Neuronal stem cell (in vitro differentiated cells): ENCODE measurements around the gene SLC38A10.

Experiments
- DNase-seq: peaks from one replicate; pipeline ENCODE4 v3.0.0-alpha.2; 2013; ENCODE audit warnings: low spot score
- H2AFZ ChIP-seq: one replicate; pipeline ENCODE4 v1.6.1; 2013; ENCODE audit warnings: mild to moderate bottlenecking, low read length, inconsistent platforms
- H2AK5ac ChIP-seq: 2 replicates; pipeline ENCODE4 v1.6.1; 2013; ENCODE audit warnings: low read depth, mild to moderate bottlenecking, inconsistent platforms, low read length, moderate library complexity, mixed read lengths
- H2BK120ac ChIP-seq: 2 replicates; pipeline ENCODE4 v1.6.1; 2013; ENCODE audit warnings: low read depth, mild to moderate bottlenecking, inconsistent platforms, low read length, moderate library complexity, mixed read lengths
- H2BK12ac ChIP-seq: one replicate; pipeline ENCODE4 v1.6.1; 2013; ENCODE audit warnings: low read length, inconsistent platforms
- H2BK15ac ChIP-seq: 2 replicates; pipeline ENCODE4 v1.6.1; 2013; ENCODE audit warnings: mild to moderate bottlenecking, low read length, inconsistent platforms, mixed read lengths
- H2BK5ac ChIP-seq: one replicate; pipeline ENCODE4 v1.6.1; 2013; ENCODE audit warnings: inconsistent platforms, mild to moderate bottlenecking, low read length, moderate library complexity
- H3K14ac ChIP-seq: one replicate; pipeline ENCODE4 v1.6.1; 2013; ENCODE audit warnings: low read length, inconsistent platforms
- H3K18ac ChIP-seq: 2 replicates; pipeline ENCODE4 v1.6.1; 2013; ENCODE audit warnings: low read length, inconsistent platforms
- H3K23ac ChIP-seq: 2 replicates; pipeline ENCODE4 v1.6.1; 2013; ENCODE audit warnings: low read depth, mild to moderate bottlenecking, mixed read lengths, low read length, inconsistent platforms; ENCODE audit not compliant: poor library complexity
- H3K27ac ChIP-seq: replicated peaks from 3 replicates; pipeline ENCODE4 v1.5.1; 2013; ENCODE audit warnings: low read length, inconsistent platforms
- H3K27me3 ChIP-seq, 3 experiments: 2 replicates each; pipeline ENCODE4 v1.6.1; 2013; ENCODE audit warnings: low read length in 3 of 3, mild to moderate bottlenecking in 2 of 3, inconsistent platforms in 1 of 3, low read depth in 1 of 3, mixed read lengths in 1 of 3, moderate library complexity in 1 of 3; ENCODE audit not compliant: control insufficient read depth in 3 of 3, insufficient read depth in 3 of 3
- H3K36me3 ChIP-seq, 2 donors: replicated peaks in 1 of 2; 2 replicates each; pipeline ENCODE4 v1.6.1; 2013; ENCODE audit warnings: low read length in 2 of 2; ENCODE audit not compliant: control insufficient read depth in 2 of 2, insufficient read depth in 2 of 2
- H3K4ac ChIP-seq: 2 replicates; pipeline ENCODE4 v1.6.1; 2013; ENCODE audit warnings: inconsistent platforms, mild to moderate bottlenecking, low read length, moderate library complexity
- H3K4me1 ChIP-seq, 2 donors: 1 replicate in 1 of 2; 2 replicates in 1 of 2; pipeline ENCODE4 v1.6.1; 2013; ENCODE audit warnings: low read length in 2 of 2, low read depth in 1 of 2; ENCODE audit not compliant: control insufficient read depth in 2 of 2, insufficient read depth in 1 of 2
- H3K4me2 ChIP-seq: one replicate; pipeline ENCODE4 v1.6.1; 2013; ENCODE audit warnings: mild to moderate bottlenecking, low read length, inconsistent platforms; ENCODE audit not compliant: insufficient read depth, poor library complexity, severe bottlenecking
- H3K4me3 ChIP-seq, 2 donors: 2 replicates each; pipeline ENCODE4 v1.5.1; 2013; ENCODE audit warnings: low read length in 2 of 2, mild to moderate bottlenecking in 2 of 2, inconsistent platforms in 1 of 2, moderate library complexity in 1 of 2
- H3K79me1 ChIP-seq: one replicate; pipeline ENCODE4 v1.6.1; 2013; ENCODE audit warnings: low read depth, mild to moderate bottlenecking, inconsistent platforms, low read length, moderate library complexity
- H3K9ac ChIP-seq: one replicate; pipeline ENCODE4 v1.6.1; 2013; ENCODE audit warnings: mild to moderate bottlenecking, low read depth, low read length, inconsistent platforms; ENCODE audit not compliant: poor library complexity
- H3K9me3 ChIP-seq, 2 donors: replicated peaks in 1 of 2; 2 replicates each; pipeline versions ENCODE3 to v1.6.1; 2013; ENCODE audit warnings: low read length in 2 of 2, mild to moderate bottlenecking in 2 of 2, inconsistent platforms in 1 of 2, low read depth in 1 of 2, mixed read lengths in 1 of 2, moderate library complexity in 1 of 2; ENCODE audit not compliant: control insufficient read depth in 2 of 2, insufficient read depth in 1 of 2
- H4K8ac ChIP-seq: one replicate; pipeline ENCODE4 v1.6.1; 2013; ENCODE audit warnings: low read depth, mild to moderate bottlenecking, inconsistent platforms, low read length, moderate library complexity
- H4K91ac ChIP-seq: one replicate; pipeline ENCODE4 v1.6.1; 2013; ENCODE audit warnings: low read length, low read depth, mild to moderate bottlenecking, inconsistent platforms; ENCODE audit not compliant: poor library complexity
- WGBS, 2 donors: extraction: QIAGEN DNeasy Blood & Tissue Kit; methylation state at CpG; one replicate each; pipeline ENCODE4 v1.1.7; 2013; ENCODE audit warnings: missing lambda C conversion rate in 2 of 2, mixed read lengths in 1 of 2; ENCODE audit not compliant: insufficient read length in 2 of 2, insufficient replicate concordance in 1 of 2; ENCODE audit errors: extremely low coverage in 2 of 2; 5-methylcytosine and 5-hydroxymethylcytosine counted together

Gene SLC38A10

DNA sequence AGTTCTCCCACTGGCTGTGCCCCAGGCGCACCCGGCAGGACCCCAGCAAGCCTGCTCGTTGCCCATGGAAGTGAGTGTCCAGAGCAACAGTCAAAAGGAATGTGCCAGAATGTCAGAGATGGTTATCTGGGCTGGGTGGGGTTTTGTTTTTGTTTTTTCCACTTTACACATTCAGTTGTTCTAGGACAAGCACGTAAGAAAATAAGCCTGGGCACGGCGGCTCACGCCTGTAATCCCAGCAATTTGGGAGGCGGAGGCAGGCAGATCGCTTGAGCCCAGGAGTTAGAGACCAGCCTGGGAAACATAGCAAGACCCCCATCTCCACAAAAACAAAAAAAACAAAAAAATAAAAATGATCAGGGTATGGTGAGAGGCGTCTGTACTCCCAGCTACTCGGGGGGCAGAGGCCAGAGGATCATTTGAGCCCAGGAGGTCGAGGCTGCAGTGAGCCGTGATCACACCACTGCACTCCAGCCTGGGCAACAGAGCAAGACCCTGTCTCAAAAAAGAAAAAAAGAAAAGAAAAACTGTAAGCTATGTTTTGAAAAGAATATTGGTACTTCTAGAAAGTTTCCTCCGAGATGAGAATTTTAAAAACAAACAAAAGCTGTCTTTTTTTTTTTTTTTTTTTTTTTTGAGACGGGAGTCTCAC lies 47.6 kb downstream of the SLC38A10 start:
- no peak overlapping the region for H2AFZ ChIP-seq
- H2BK120ac ChIP-seq, result no peak overlapping the region
- WGBS, 2 donors, result no CpG with 5 or more reads among the region's 15 CpGs
- no peak overlapping the region for H3K27ac ChIP-seq
- no peak overlapping the region for H2BK5ac ChIP-seq
- no peak overlapping the region for H2BK12ac ChIP-seq
- H4K8ac ChIP-seq, result no peak overlapping the region
- no peak overlapping the region for H3K4me3 ChIP-seq
- no peak overlapping the region for H2AK5ac ChIP-seq
- DNase-seq, result no peak
- peaks cover 2 to 8% of the 10 kb centered on the region in 2 donors for H3K4me1 ChIP-seq
- H3K4ac ChIP-seq, result no peak overlapping the region
- peak overlapping the region; percentile 58 for H3K23ac ChIP-seq
- peak overlapping the region; percentile 77 for H3K9ac ChIP-seq
- H3K9me3 ChIP-seq, result peaks cover 0 to 2% of the 10 kb centered on the region in 2 donors
- H3K4me2 ChIP-seq, result no peak overlapping the region
- H3K14ac ChIP-seq, result no peak overlapping the region
- H3K79me1 ChIP-seq, result peaks cover 6% of the 10 kb centered on the region
- no peak overlapping the region for H2BK15ac ChIP-seq
- peak overlapping the region; percentile 36 for H3K18ac ChIP-seq
- H3K27me3 ChIP-seq, result no peaks in the 10 kb centered on the region
- H4K91ac ChIP-seq, result no peak overlapping the region
- H3K36me3 ChIP-seq, result peaks cover 8 to 24% of the 10 kb centered on the region in 2 donors

DNA sequence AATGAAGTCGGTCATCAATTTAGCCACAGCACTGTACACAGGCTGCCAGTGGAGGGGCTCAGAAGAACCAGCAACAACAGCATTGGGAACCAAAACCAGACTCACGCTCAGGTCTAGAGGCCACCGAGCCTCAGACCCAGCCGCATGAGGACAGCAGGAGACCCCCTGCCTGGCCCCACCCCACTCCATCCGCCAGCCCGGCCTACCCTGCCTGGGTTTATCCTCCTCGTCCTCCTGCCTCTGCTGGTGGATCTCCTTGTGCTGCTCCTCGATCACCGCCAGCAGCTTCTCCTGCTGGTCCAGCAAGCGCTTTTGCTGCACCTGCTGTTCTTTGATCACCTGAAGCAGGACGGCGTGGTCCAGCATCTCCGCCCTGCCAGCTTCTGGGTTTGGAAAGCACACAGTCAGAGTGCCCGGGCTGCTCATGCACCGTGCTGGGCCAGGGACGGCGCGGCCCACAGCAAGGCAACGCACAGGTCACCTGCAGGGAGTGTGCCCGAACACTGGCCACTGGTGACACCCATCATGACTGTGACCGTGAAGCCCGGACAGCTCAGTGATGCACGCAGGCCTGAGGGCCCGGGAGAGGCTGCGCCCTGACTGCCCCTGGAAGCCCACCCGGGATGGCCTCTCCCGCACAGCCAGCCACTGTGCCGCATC lies 48.3 kb downstream of the SLC38A10 start:
- no peak overlapping the region for H3K4ac ChIP-seq
- peak overlapping the region; percentile 74 for H2AK5ac ChIP-seq
- no CpG with 5 or more reads among the region's 28 CpGs for WGBS, 2 donors
- no peaks in the 10 kb centered on the region for H3K27me3 ChIP-seq
- peak overlapping the region; percentile 89 for H3K14ac ChIP-seq
- no peak overlapping the region for H3K4me2 ChIP-seq
- H2BK120ac ChIP-seq, result no peak overlapping the region
- H4K8ac ChIP-seq, result no peak overlapping the region
- H3K9ac ChIP-seq, result peak overlapping the region; percentile 77
- no peak overlapping the region for H3K27ac ChIP-seq
- H3K23ac ChIP-seq, result peak overlapping the region; percentile 58
- peaks cover 10 to 27% of the 10 kb centered on the region in 2 donors for H3K36me3 ChIP-seq
- peak overlapping the region; percentile 36 for H3K18ac ChIP-seq
- no peak overlapping the region for H2BK12ac ChIP-seq
- no peak overlapping the region for H3K4me3 ChIP-seq
- H2AFZ ChIP-seq, result no peak overlapping the region
- no peak overlapping the region for H2BK15ac ChIP-seq
- peaks cover 0 to 2% of the 10 kb centered on the region in 2 donors for H3K9me3 ChIP-seq
- no peak overlapping the region for H2BK5ac ChIP-seq
- H4K91ac ChIP-seq, result no peak overlapping the region
- no peak for DNase-seq
- peaks cover 4% of the 10 kb centered on the region for H3K79me1 ChIP-seq
- peaks cover 2 to 3% of the 10 kb centered on the region in 2 donors for H3K4me1 ChIP-seq

DNA sequence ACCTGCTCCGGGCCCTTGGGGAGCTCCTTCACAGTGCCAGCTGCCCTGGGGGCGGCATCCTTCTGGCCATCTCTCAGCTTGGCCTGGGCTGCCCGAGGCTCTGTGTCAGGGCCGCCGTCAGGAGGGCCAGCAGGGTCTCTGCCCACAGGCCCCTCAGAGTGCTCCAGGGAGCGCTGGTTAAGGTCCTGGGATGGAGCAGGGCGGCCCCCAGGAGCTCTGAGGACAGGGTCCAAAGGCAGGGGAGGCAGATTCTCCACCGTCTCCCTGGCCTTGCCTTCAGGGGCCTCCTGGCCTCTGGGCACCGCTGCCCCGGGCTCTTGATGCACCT lies 48.8 kb downstream of the SLC38A10 start:
- Histone ChIP-seq H3K4me3 (no peak overlapping the region), H4K91ac (no peak overlapping the region), H3K23ac (no peak overlapping the region), H2AFZ (no peak overlapping the region), H3K27me3 (no peaks in the 10 kb centered on the region), H2AK5ac (peak overlapping the region; percentile 74), H2BK120ac (peak overlapping the region; percentile 41), H3K14ac (no peak overlapping the region), H2BK5ac (no peak overlapping the region), H2BK15ac (no peak overlapping the region), H3K79me1 (peaks cover 3% of the 10 kb centered on the region), H3K4me1 (peaks cover 2 to 3% of the 10 kb centered on the region in 2 donors), H3K27ac (no peak overlapping the region), H3K18ac (no peak overlapping the region), H3K4me2 (no peak overlapping the region), H3K36me3 (peaks cover 12 to 32% of the 10 kb centered on the region in 2 donors), H4K8ac (no peak overlapping the region), H2BK12ac (no peak overlapping the region), H3K9me3 (peaks cover 0 to 2% of the 10 kb centered on the region in 2 donors), H3K4ac (no peak overlapping the region), H3K9ac (no peak overlapping the region)
- DNase-seq, result no peak
- WGBS, 2 donors, result no CpG with 5 or more reads among the region's 10 CpGs

DNA sequence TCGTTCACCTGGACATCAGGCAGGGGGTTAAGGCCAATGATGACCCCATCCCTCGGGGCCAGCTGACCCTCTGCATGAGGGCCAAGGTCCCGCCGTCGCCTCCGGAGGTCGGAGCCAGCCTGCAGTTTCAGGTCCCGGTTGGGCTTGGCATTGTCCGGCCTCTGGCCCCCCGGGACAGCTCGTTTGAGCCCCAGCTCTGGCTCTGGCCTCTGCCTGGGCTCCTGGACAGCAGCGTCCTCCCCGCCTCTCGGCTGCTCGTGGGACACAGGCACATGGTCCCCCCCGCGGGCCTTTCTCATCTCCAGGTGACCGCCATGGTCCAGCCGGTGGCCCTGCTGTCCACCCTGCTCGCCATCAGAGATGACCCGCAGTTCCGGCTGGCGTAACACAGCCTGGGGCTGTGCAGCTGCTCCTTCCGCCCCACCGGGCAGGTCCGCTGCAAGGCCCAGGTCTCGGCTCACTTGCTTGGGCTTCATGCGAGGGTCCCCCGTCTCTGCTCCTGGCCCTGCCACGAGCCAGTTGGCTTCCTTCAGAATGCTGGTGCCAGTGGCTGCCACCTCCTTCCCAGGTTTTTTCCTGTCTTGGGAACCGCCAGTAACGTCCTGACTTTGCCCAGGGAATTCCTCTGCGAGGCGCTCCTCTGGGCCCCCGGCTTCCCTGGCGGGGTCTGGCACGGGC lies 49.3 kb downstream of the SLC38A10 start:
- H4K8ac ChIP-seq, result peak overlapping the region; percentile 58
- H2BK120ac ChIP-seq, result peak overlapping the region; percentile 41
- peaks cover 17 to 36% of the 10 kb centered on the region in 2 donors for H3K36me3 ChIP-seq
- no peak overlapping the region for H3K27ac ChIP-seq
- no peak overlapping the region for H2BK5ac ChIP-seq
- WGBS, 2 donors, result no CpG with 5 or more reads among the region's 37 CpGs
- H3K14ac ChIP-seq, result peak overlapping the region; percentile 12
- no peak overlapping the region for H2AFZ ChIP-seq
- H3K4ac ChIP-seq, result no peak overlapping the region
- H2BK15ac ChIP-seq, result no peak overlapping the region
- H2BK12ac ChIP-seq, result no peak overlapping the region
- H3K9me3 ChIP-seq, result peaks cover 0 to 2% of the 10 kb centered on the region in 2 donors
- no peak overlapping the region for H3K23ac ChIP-seq
- no peak overlapping the region for H3K9ac ChIP-seq
- H3K4me2 ChIP-seq, result no peak overlapping the region
- H3K18ac ChIP-seq, result no peak overlapping the region
- peaks cover 3% of the 10 kb centered on the region for H3K79me1 ChIP-seq
- no peaks in the 10 kb centered on the region for H3K27me3 ChIP-seq
- H2AK5ac ChIP-seq, result no peak overlapping the region
- H3K4me1 ChIP-seq, result peaks cover 2 to 4% of the 10 kb centered on the region in 2 donors
- H4K91ac ChIP-seq, result no peak overlapping the region
- no peak overlapping the region for H3K4me3 ChIP-seq
- no peak for DNase-seq
